Upper lobe of left lung (tissue), 4 donors: ENCODE data around the gene CIZ1.

Experiments used
- EP300 ChIP-seq, 4 donors: sonication (generic); formaldehyde crosslinking; IDR thresholded peaks; one replicate each; pipeline ENCODE4 v1.5.1; 2017; ENCODE audit warnings: antibody characterized with exemption in 4 of 4, control low read depth in 2 of 4
- TF ChIP-seq, protein P1 (sequence below), 6 experiments: fragments of 450-650 bp in 4 of 6; fragments of 200-600 bp in 2 of 6; sonication (generic) in 2 of 6; IDR thresholded peaks; one replicate each; pipeline ENCODE4 v1.5.1; 2016 to 2019; ENCODE audit warnings: antibody characterized with exemption in 6 of 6

DNA sequence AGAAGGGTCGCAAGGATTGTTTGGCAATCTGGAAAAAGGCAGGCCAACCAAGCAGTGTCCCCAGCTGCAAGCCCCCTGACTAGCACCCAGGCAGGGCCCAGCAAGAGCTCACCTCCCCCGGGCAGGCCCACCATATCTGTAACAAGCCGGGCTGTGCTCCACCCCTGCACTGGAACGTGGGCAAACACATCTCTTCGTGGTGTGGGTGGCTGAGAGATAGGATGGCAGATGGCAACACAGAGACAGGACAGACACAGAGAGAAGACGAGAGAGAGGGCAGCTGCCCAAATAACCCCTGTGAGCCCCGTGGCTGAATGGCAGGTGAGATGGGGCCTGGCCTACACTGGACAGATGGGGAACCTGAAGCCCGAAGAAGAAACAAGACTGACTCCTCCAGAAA is 21.9 kb downstream of the CIZ1 start:
- no peak for TF ChIP-seq EP300 (IDR thresholded peaks at IDR 0.05)
- TF ChIP-seq, protein P1, sequence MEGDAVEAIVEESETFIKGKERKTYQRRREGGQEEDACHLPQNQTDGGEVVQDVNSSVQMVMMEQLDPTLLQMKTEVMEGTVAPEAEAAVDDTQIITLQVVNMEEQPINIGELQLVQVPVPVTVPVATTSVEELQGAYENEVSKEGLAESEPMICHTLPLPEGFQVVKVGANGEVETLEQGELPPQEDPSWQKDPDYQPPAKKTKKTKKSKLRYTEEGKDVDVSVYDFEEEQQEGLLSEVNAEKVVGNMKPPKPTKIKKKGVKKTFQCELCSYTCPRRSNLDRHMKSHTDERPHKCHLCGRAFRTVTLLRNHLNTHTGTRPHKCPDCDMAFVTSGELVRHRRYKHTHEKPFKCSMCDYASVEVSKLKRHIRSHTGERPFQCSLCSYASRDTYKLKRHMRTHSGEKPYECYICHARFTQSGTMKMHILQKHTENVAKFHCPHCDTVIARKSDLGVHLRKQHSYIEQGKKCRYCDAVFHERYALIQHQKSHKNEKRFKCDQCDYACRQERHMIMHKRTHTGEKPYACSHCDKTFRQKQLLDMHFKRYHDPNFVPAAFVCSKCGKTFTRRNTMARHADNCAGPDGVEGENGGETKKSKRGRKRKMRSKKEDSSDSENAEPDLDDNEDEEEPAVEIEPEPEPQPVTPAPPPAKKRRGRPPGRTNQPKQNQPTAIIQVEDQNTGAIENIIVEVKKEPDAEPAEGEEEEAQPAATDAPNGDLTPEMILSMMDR (IDR thresholded peaks at IDR 0.05) = no peak
